A549 (cell line): ENCODE measurements around the gene THEM5. TPM values are rescaled to one million over a fixed set of nuclear protein-coding genes. Genes with fewer than 3 reads are reported as not detected.

Source experiments
- ATAC-seq, 2 experiments: fragments of 200-7000 bp in 1 of 2; fragments of >200 bp in 1 of 2; cut with Nextera tagmentation in 1 of 2; cut with Tn5 transposase in 1 of 2; 3 replicates each; pipeline versions ENCODE4 v1.8.0 to v1.9.1; 2018 to 2020; ENCODE audit warnings: mild to moderate bottlenecking in 1 of 2, moderate library complexity in 1 of 2
- CTCF ChIA-PET: fragments of 300-600 bp; sonication (Branson Sonifier 250); formaldehyde crosslinking; extraction: SDS; loops from one replicate; lab custom pipeline; 2021; ENCODE audit warnings: antibody characterized with exemption, inconsistent platforms; lab: Yijun Ruan, JAX
- POLR2A ChIA-PET: fragments of 350-600 bp; formaldehyde crosslinking; extraction: SDS; loops from one replicate; lab custom pipeline; 2021; ENCODE audit warnings: antibody characterized with exemption, inconsistent platforms; lab: Yijun Ruan, JAX
- DNase-seq, 2 experiments: peaks; one replicate each; pipeline versions ENCODE4 v3.0.0 to v3.0.0-alpha.2; 2011 to 2016; ENCODE audit warnings: low read depth in 1 of 2, low spot score in 1 of 2
- FAIRE-seq: peaks from 2 replicates; lab custom pipeline; 2011; peaks lifted over from hg19 to GRCh38; lab: Jason Lieb, UNC
- H3K27ac ChIP-seq, 2 experiments: fragments of >200 bp; sonication (Bioruptor Twin); formaldehyde crosslinking; 3 replicates each; pipeline ENCODE4 v1.5.1; 2016 to 2017
- H3K4me1 ChIP-seq: fragments of >200 bp; sonication (Bioruptor Twin); formaldehyde crosslinking; 3 replicates; pipeline ENCODE4 v1.6.1; 2016
- H3K4me2 ChIP-seq: fragments of >200 bp; sonication (Bioruptor Twin); formaldehyde crosslinking; 3 replicates; pipeline ENCODE4 v1.6.1; 2016
- H3K4me3 ChIP-seq: fragments of >200 bp; sonication (Bioruptor Twin); formaldehyde crosslinking; 3 replicates; pipeline ENCODE4 v1.5.1; 2016
- H3K9me3 ChIP-seq: fragments of >200 bp; sonication (Bioruptor Twin); formaldehyde crosslinking; 3 replicates; pipeline ENCODE4 v1.6.1; 2016
- BHLHE40 ChIP-seq: IDR thresholded peaks from 2 replicates; pipeline ENCODE4 v1.6.1; 2012; ENCODE audit warnings: low read depth, low read length, inconsistent platforms
- CHD2 ChIP-seq: fragments of 150-350 bp; IDR thresholded peaks from 2 replicates; pipeline ENCODE4 v1.6.1; 2014; ENCODE audit warnings: low read length; ENCODE audit not compliant: partially characterized antibody
- CHD4 ChIP-seq: fragments of 200-600 bp; sonication (generic); IDR thresholded peaks from 2 replicates; pipeline ENCODE4 v1.6.1; 2016; ENCODE audit warnings: antibody characterized with exemption, mild to moderate bottlenecking, borderline replicate concordance
- E2F6 ChIP-seq: IDR thresholded peaks from 2 replicates; pipeline ENCODE4 v1.6.1; 2012; ENCODE audit warnings: low read depth, borderline replicate concordance
- EHF ChIP-seq: fragments of 250-450 bp; sonication (Bioruptor Pico); IDR thresholded peaks from 2 replicates; pipeline ENCODE4 v1.5.0; 2020; ENCODE audit warnings: mild to moderate bottlenecking
- ELK1 ChIP-seq: fragments of 150-350 bp; IDR thresholded peaks from 2 replicates; pipeline ENCODE4 v1.6.1; 2014; ENCODE audit warnings: low read depth, mild to moderate bottlenecking, low read length
- EP300 ChIP-seq, 2 experiments: fragments of >200 bp; sonication (Bioruptor Twin); formaldehyde crosslinking; IDR thresholded peaks; 2 replicates in 1 of 2; 3 replicates in 1 of 2; pipeline ENCODE4 v1.6.1; 2016 to 2017
- ESRRA ChIP-seq: fragments of 150-350 bp; IDR thresholded peaks from 2 replicates; pipeline ENCODE4 v1.6.1; 2014; ENCODE audit warnings: mild to moderate bottlenecking, low read length, borderline replicate concordance
- FOXS1 ChIP-seq: fragments of 250-450 bp; sonication (Bioruptor Pico); IDR thresholded peaks from 2 replicates; pipeline ENCODE4 v1.5.0; 2020; ENCODE audit warnings: mild to moderate bottlenecking, moderate library complexity
- HDAC2 ChIP-seq: fragments of 200-600 bp; sonication (generic); IDR thresholded peaks from 2 replicates; pipeline ENCODE4 v1.6.1; 2016
- HES2 ChIP-seq: fragments of >200 bp; sonication (Bioruptor Twin); formaldehyde crosslinking; IDR thresholded peaks from 2 replicates; pipeline ENCODE4 v1.6.1; 2016
- HEYL ChIP-seq: fragments of 250-450 bp; sonication (Bioruptor Pico); IDR thresholded peaks from 2 replicates; pipeline ENCODE4 v1.8.0; 2021; ENCODE audit warnings: mild to moderate bottlenecking, moderate library complexity
- HOXA7 ChIP-seq: fragments of 250-450 bp; sonication (Bioruptor Pico); IDR thresholded peaks from 2 replicates; pipeline ENCODE4 v1.5.0; 2020; ENCODE audit warnings: mild to moderate bottlenecking, moderate library complexity
- HOXB13 ChIP-seq: fragments of 250-450 bp; sonication (Bioruptor Pico); IDR thresholded peaks from 2 replicates; pipeline ENCODE4 v1.5.0; 2020; ENCODE audit warnings: low read depth, mild to moderate bottlenecking, moderate library complexity
- JUNB ChIP-seq: fragments of >200 bp; sonication (Bioruptor Twin); formaldehyde crosslinking; IDR thresholded peaks from 2 replicates; pipeline ENCODE4 v1.6.1; 2016
- KDM5A ChIP-seq: fragments of 200-600 bp; sonication (generic); IDR thresholded peaks from 2 replicates; pipeline ENCODE4 v1.6.1; 2016; ENCODE audit warnings: antibody characterized with exemption, mild to moderate bottlenecking
- MYC ChIP-seq: IDR thresholded peaks from 2 replicates; pipeline ENCODE4 v1.6.1; 2012; ENCODE audit warnings: mild to moderate bottlenecking, inconsistent platforms, low read length, improper control_type of control experiment, borderline replicate concordance
- NR3C1 ChIP-seq: fragments of >200 bp; sonication (Bioruptor Twin); formaldehyde crosslinking; IDR thresholded peaks from 3 replicates; pipeline ENCODE4 v1.6.1; 2017
- PBX3 ChIP-seq: IDR thresholded peaks from 2 replicates; pipeline ENCODE4 v1.6.1; 2012
- POLR2AphosphoS2 ChIP-seq: conservative IDR thresholded peaks from 2 replicates; pipeline ENCODE4 v1.6.1; 2012; ENCODE audit warnings: low read length, improper control_type of control experiment, inconsistent platforms
- RARB ChIP-seq: fragments of 250-450 bp; sonication (Bioruptor Pico); IDR thresholded peaks from 2 replicates; pipeline ENCODE4 v1.8.0; 2021; ENCODE audit warnings: mild to moderate bottlenecking, moderate library complexity
- RNF2 ChIP-seq: fragments of 200-600 bp; sonication (generic); IDR thresholded peaks from 2 replicates; pipeline ENCODE4 v1.6.1; 2016; ENCODE audit warnings: low read depth, mild to moderate bottlenecking, antibody characterized with exemption, moderate library complexity, borderline replicate concordance
- SMC3 ChIP-seq: fragments of >200 bp; sonication (Bioruptor Twin); formaldehyde crosslinking; IDR thresholded peaks from 3 replicates; pipeline ENCODE4 v1.6.1; 2018; ENCODE audit warnings: inconsistent platforms
- SREBF2 ChIP-seq: fragments of 450-650 bp; IDR thresholded peaks from 2 replicates; pipeline ENCODE4 v1.6.1; 2014; ENCODE audit warnings: mild to moderate bottlenecking, moderate library complexity
- TFCP2L1 ChIP-seq: fragments of 250-450 bp; sonication (Bioruptor Pico); IDR thresholded peaks from 2 replicates; pipeline ENCODE4 v1.5.0; 2021; ENCODE audit warnings: mild to moderate bottlenecking
- TP53 ChIP-seq: fragments of 250-450 bp; sonication (Bioruptor Pico); IDR thresholded peaks from 2 replicates; pipeline ENCODE4 v1.5.0; 2021; ENCODE audit warnings: mild to moderate bottlenecking, moderate library complexity
- USF2 ChIP-seq: fragments of 450-650 bp; IDR thresholded peaks from 2 replicates; pipeline ENCODE4 v1.6.1; 2014; ENCODE audit warnings: antibody characterized with exemption
- ZNF302 ChIP-seq: fragments of 250-450 bp; sonication (Bioruptor Pico); IDR thresholded peaks from 2 replicates; pipeline ENCODE4 v1.9.0; 2021; ENCODE audit warnings: inconsistent platforms, mild to moderate bottlenecking, moderate library complexity
- WGBS: methylation state at CpG from one replicate; pipeline ENCODE4 v1.1.6; 2017; ENCODE audit errors: missing lambda C conversion rate; 5-methylcytosine and 5-hydroxymethylcytosine counted together
- polyA plus RNA-seq, 4 experiments: library from polyadenylated mRNA; depleted of rRNA in 3 of 4; stranded (reverse); fragments of >200 nt; fragmentation: RNase III in 1 of 4; extraction: RNeasy Plus Mini Kit Qiagen cat#74134 plus additional on column Dnase treatment in 1 of 4; gene quantifications; 2 replicates in 3 of 4; 3 replicates in 1 of 4; pipeline ENCODE4 v1.2.3, GENCODE V29; 2011 to 2017

The THEM5 gene
- polyA plus RNA-seq, 2 of the 4 experiments (the other 2 are of a cell fraction) = not detected

- no peak for DNase-seq
- H3K27ac ChIP-seq = no peak overlapping the region
- H3K4me2 ChIP-seq = no peak overlapping the region
- peaks cover 4% of the 10 kb centered on the region; the same call in 1 of the 3 replicates for H3K4me1 ChIP-seq
- ChIA-PET CTCF (interaction anchor here (2.2 to 5.5 kb wide), 3 partner anchors 9 to 305 kb away, joined by 7 to 77 read pairs (median 51); no protein-coding TSS in a partner anchor), POLR2A (no interaction called here)
- FAIRE-seq = no peak
- no peaks in the 10 kb centered on the region for H3K9me3 ChIP-seq
- ATAC-seq = no peak
- WGBS = 76% methylated on average over 26 of the region's 26 CpGs
- no peak for TF ChIP-seq SMC3
- no peak for TF ChIP-seq EP300 (IDR thresholded peaks at IDR 0.05)
- TF ChIP-seq HES2 = no peak
- TF ChIP-seq HEYL (CRISPR knock-in tag) = no peak
- no peak for TF ChIP-seq NR3C1
- TF ChIP-seq JUNB = no peak
- no peak for TF ChIP-seq E2F6
- no peak overlapping the region for H3K4me3 ChIP-seq
These were observed 15.7 kb downstream of the THEM5 start for GRCh38 chr1:151837884-151838221.

GRCh38 chr1:151837197-151837596 lies 16.3 kb downstream of the THEM5 start:
- ATAC-seq = no peak; a peak in 1 of 6 replicates
- no peak for DNase-seq
- ChIA-PET CTCF (interaction anchor here (0.6 to 5.5 kb wide), 56 partner anchors 9 to 536 kb away, joined by 3 to 77 read pairs (median 5); partner anchors contain the start of genes MRPL9, RFX5, SELENBP1 and SNX27), POLR2A (interaction anchor here (0.6 to 1.1 kb wide), 2 partner anchors 72 to 74 kb away, joined by 3 to 4 read pairs; partner anchors contain the start of gene MRPL9)
- H3K27ac ChIP-seq = no peak overlapping the region
- no peak overlapping the region for H3K4me2 ChIP-seq
- TF ChIP-seq ESRRA = no peak
- TF ChIP-seq NR3C1 = no peak
- TF ChIP-seq CHD4 = no peak
- no peak for TF ChIP-seq JUNB
- TF ChIP-seq BHLHE40 = no peak
- TF ChIP-seq ZNF302 = no peak
- TF ChIP-seq HDAC2 = no peak
- TF ChIP-seq SMC3 = no peak
- TF ChIP-seq TFCP2L1 (CRISPR knock-in tag) = no peak
- no peak for TF ChIP-seq CHD2
- TF ChIP-seq SREBF2 = no peak
- no peak for TF ChIP-seq E2F6
- TF ChIP-seq POLR2AphosphoS2 = no peak
- no peak for TF ChIP-seq MYC
- no peak for TF ChIP-seq EHF
- no peak for TF ChIP-seq HOXA7 (CRISPR knock-in tag)
- no peak for TF ChIP-seq USF2
- TF ChIP-seq FOXS1 = no peak
- peaks cover 11% of the 10 kb centered on the region; the same call in 1 of the 3 replicates for H3K4me1 ChIP-seq
- WGBS = 53% methylated on average over 3 of the region's 3 CpGs
- H3K9me3 ChIP-seq = no peaks in the 10 kb centered on the region
- FAIRE-seq = no peak
- no peak overlapping the region for H3K4me3 ChIP-seq

GRCh38 chr1:151835596-151835995 lies 17.9 kb downstream of the THEM5 start:
- H3K27ac ChIP-seq = no peak overlapping the region
- peaks cover 22% of the 10 kb centered on the region for H3K4me1 ChIP-seq
- H3K4me3 ChIP-seq = no peak overlapping the region
- 89% methylated on average over 7 of the region's 7 CpGs for WGBS
- TF ChIP-seq TP53 (CRISPR knock-in tag) (no peak), POLR2AphosphoS2 (no peak), RNF2 (no peak), HEYL (CRISPR knock-in tag) (no peak), EP300 (IDR thresholded peaks at IDR 0.05) (no peak), TFCP2L1 (CRISPR knock-in tag) (no peak), ELK1 (no peak), CHD2 (no peak), PBX3 (no peak), E2F6 (no peak), KDM5A (no peak), FOXS1 (no peak), RARB (CRISPR knock-in tag) (no peak), HOXB13 (CRISPR knock-in tag) (no peak)
- TF ChIP-seq, all 56 proteins: peak for 0
- ChIA-PET CTCF (interaction anchor here (0.6 to 5.5 kb wide), 62 partner anchors 7 to 774 kb away, joined by 3 to 77 read pairs (median 4); partner anchors contain the start of genes MRPL9, RFX5, SELENBP1 and THEM5), POLR2A (no interaction called here)
- H3K4me2 ChIP-seq = no peak overlapping the region
- ATAC-seq (no peak), DNase-seq (no peak), FAIRE-seq (no peak)
- H3K9me3 ChIP-seq = no peaks in the 10 kb centered on the region
